HEK293T (cell line): ENCODE measurements around the gene MSS51.

ENCODE experiments used
- CTCF ChIA-PET: fragments of 350-600 bp; formaldehyde crosslinking; extraction: SDS; loops from one replicate; lab custom pipeline; 2021; ENCODE audit warnings: antibody characterized with exemption, inconsistent platforms; lab: Yijun Ruan, JAX
- POLR2A ChIA-PET: fragments of 350-600 bp; formaldehyde crosslinking; extraction: SDS; loops from one replicate; lab custom pipeline; 2020; ENCODE audit warnings: antibody characterized with exemption, inconsistent platforms; lab: Yijun Ruan, JAX
- DNase-seq: peaks from one replicate; pipeline ENCODE4 v3.0.0; 2012; ENCODE audit warnings: mixed read lengths; ENCODE audit errors: extremely low spot score
- ARNT ChIP-seq: fragments of 450-650 bp; IDR thresholded peaks from 2 replicates; pipeline ENCODE4 v1.6.1; 2017; ENCODE audit warnings: mild to moderate bottlenecking
- BHLHE40 ChIP-seq: fragments of 450-650 bp; IDR thresholded peaks from 2 replicates; pipeline ENCODE4 v1.6.1; 2016; ENCODE audit warnings: mild to moderate bottlenecking, moderate library complexity, borderline replicate concordance
- CTBP1 ChIP-seq: fragments of 450-650 bp; IDR thresholded peaks from 2 replicates; pipeline ENCODE4 v1.6.1; 2016; ENCODE audit warnings: borderline replicate concordance
- ELF4 ChIP-seq: fragments of 450-650 bp; IDR thresholded peaks from 2 replicates; pipeline ENCODE4 v1.6.1; 2017; ENCODE audit warnings: antibody characterized with exemption
- FOXA1 ChIP-seq: fragments of 450-650 bp; IDR thresholded peaks from 2 replicates; pipeline ENCODE4 v1.6.1; 2016; ENCODE audit warnings: mild to moderate bottlenecking
- FOXK2 ChIP-seq: fragments of 450-650 bp; IDR thresholded peaks from 2 replicates; pipeline ENCODE4 v1.6.1; 2016; ENCODE audit warnings: mild to moderate bottlenecking
- FOXM1 ChIP-seq: fragments of 450-650 bp; IDR thresholded peaks from 2 replicates; pipeline ENCODE4 v1.6.1; 2017; ENCODE audit warnings: mild to moderate bottlenecking, borderline replicate concordance
- HDGF ChIP-seq: fragments of 450-650 bp; IDR thresholded peaks from 2 replicates; pipeline ENCODE4 v1.6.1; 2017; ENCODE audit warnings: antibody characterized with exemption, borderline replicate concordance
- L3MBTL2 ChIP-seq: fragments of 450-650 bp; conservative IDR thresholded peaks from 2 replicates; pipeline ENCODE4 v1.6.1; 2016; ENCODE audit warnings: mild to moderate bottlenecking
- LEF1 ChIP-seq: fragments of 450-650 bp; IDR thresholded peaks from 2 replicates; pipeline ENCODE4 v1.6.1; 2017; ENCODE audit warnings: mild to moderate bottlenecking, borderline replicate concordance
- NFRKB ChIP-seq: fragments of 450-650 bp; IDR thresholded peaks from 2 replicates; pipeline ENCODE4 v1.6.1; 2016; ENCODE audit warnings: mild to moderate bottlenecking, moderate library complexity
- PKNOX1 ChIP-seq: fragments of 450-650 bp; IDR thresholded peaks from 2 replicates; pipeline ENCODE4 v1.6.1; 2016
- SP1 ChIP-seq: fragments of 450-650 bp; IDR thresholded peaks from 2 replicates; pipeline ENCODE4 v1.6.1; 2017
- SUZ12 ChIP-seq: fragments of 450-650 bp; IDR thresholded peaks from 2 replicates; pipeline ENCODE4 v1.6.1; 2016; ENCODE audit warnings: mild to moderate bottlenecking
- TARDBP ChIP-seq: fragments of 450-650 bp; IDR thresholded peaks from 2 replicates; pipeline ENCODE4 v1.6.1; 2016
- ZNF384 ChIP-seq: fragments of 450-650 bp; IDR thresholded peaks from 2 replicates; pipeline ENCODE4 v1.6.1; 2016

Gene MSS51

GRCh38 chr10:73426318-73426717 lies 7.0 kb downstream of the MSS51 start:
- ChIA-PET CTCF (no interaction called here), POLR2A (interaction anchor here (0.9 kb wide), 1 partner anchor 13 kb away, joined by 3 read pairs; no protein-coding TSS in a partner anchor)
- no peak for DNase-seq

GRCh38 chr10:73424478-73424877 lies 8.9 kb downstream of the MSS51 start:
- CTCF ChIA-PET, result no interaction called here
- TF ChIP-seq FOXM1, result no peak
- TF ChIP-seq BHLHE40, result no peak
- no peak for TF ChIP-seq ZNF384
- no peak for TF ChIP-seq LEF1
- POLR2A ChIA-PET, result no interaction called here
- no peak for DNase-seq

More at GRCh38 chr10:73426318-73426717, 7.0 kb downstream of the MSS51 start:
- TF ChIP-seq BHLHE40, result no peak
- no peak for TF ChIP-seq CTBP1
- no peak for TF ChIP-seq ARNT
- no peak for TF ChIP-seq SUZ12
- TF ChIP-seq ZNF384, result no peak
- TF ChIP-seq LEF1, result no peak
- TF ChIP-seq SP1, result no peak
- TF ChIP-seq FOXM1, result no peak
- TF ChIP-seq HDGF, result no peak
- TF ChIP-seq FOXA1, result no peak
- TF ChIP-seq ELF4, result no peak
- TF ChIP-seq L3MBTL2, result no peak
- no peak for TF ChIP-seq PKNOX1
- no peak for TF ChIP-seq NFRKB
- no peak for TF ChIP-seq TARDBP

GRCh38 chr10:73423309-73423708 lies 10.1 kb downstream of the MSS51 start:
- POLR2A ChIA-PET, result no interaction called here
- no peak for TF ChIP-seq ARNT
- DNase-seq, result no peak
- CTCF ChIA-PET, result no interaction called here

- no peak for DNase-seq
- ChIA-PET POLR2A (no interaction called here), CTCF (no interaction called here)
- TF ChIP-seq HDGF, result no peak
- TF ChIP-seq SP1, result no peak
Observed at GRCh38 chr10:73416571-73416970, 16.8 kb downstream of the MSS51 start.

- DNase-seq, result no peak
- TF ChIP-seq LEF1, result 0 out of 2 replicates have a peak, but pooled peaks have one; percentile 56
- TF ChIP-seq ZNF384, result no peak
- TF ChIP-seq L3MBTL2, result peak; percentile 71
- ChIA-PET POLR2A (interaction anchor here (1.5 to 1.9 kb wide), 2 partner anchors 81 to 161 kb away, joined by 4 to 8 read pairs; partner anchors contain the start of gene PPP3CB), CTCF (no interaction called here)
Observed at GRCh38 chr10:73414230-73414945, 19.0 kb downstream of the MSS51 start.

- CTCF ChIA-PET, result interaction anchor here (1.2 kb wide), 1 partner anchor 78 kb away, joined by 6 read pairs; no protein-coding TSS in a partner anchor
Observed at GRCh38 chr10:73413528-73414229, 19.7 kb downstream of the MSS51 start, which contains the start of gene ANXA7. TSS of gene ANXA7 (minus strand) at chr10:73414058. CDS start at chr10:73400856, 13,202 bp downstream.

GRCh38 chr10:73413108-73413527 lies 20.2 kb downstream of the MSS51 start:
- TF ChIP-seq ELF4 (no peak), ARNT (no peak), HDGF (no peak), PKNOX1 (peak; percentile 72), FOXK2 (no peak)
- ChIA-PET POLR2A (interaction anchor here (0.7 to 1.9 kb wide), 7 partner anchors 12 to 166 kb away, joined by 3 to 8 read pairs (median 3); partner anchors contain the start of genes DNAJC9 and PPP3CB), CTCF (interaction anchor here (0.7 to 1.2 kb wide), 2 partner anchors 76 to 79 kb away, joined by 3 to 6 read pairs; no protein-coding TSS in a partner anchor)
- peak; percentile 60 for DNase-seq

More at GRCh38 chr10:73413528-73414229, 19.7 kb downstream of the MSS51 start, which contains the start of gene ANXA7:
- TF ChIP-seq PKNOX1 (no peak), SUZ12 (no peak)
- DNase-seq, result peak; percentile 96
- POLR2A ChIA-PET, result interaction anchor here (0.7 to 1.9 kb wide), 7 partner anchors 12 to 167 kb away, joined by 3 to 8 read pairs (median 3); partner anchors contain the start of genes DNAJC9 and PPP3CB
